HEK293 (cell line): Measurements from ENCODE around the gene GATAD2A.

Source experiments
- HOXC10 ChIP-seq: sonication (generic); formaldehyde crosslinking; IDR thresholded peaks from 2 replicates; pipeline ENCODE4 v1.8.1; 2023; ENCODE audit warnings: mild to moderate bottlenecking, missing genetic modification reagents
- KLF16 ChIP-seq: fragments of 450-650 bp; formaldehyde crosslinking; IDR thresholded peaks from 2 replicates; pipeline ENCODE4 v1.5.1; 2017; ENCODE audit warnings: missing biosample characterization, missing genetic modification characterization
- KLF7 ChIP-seq: fragments of 450-650 bp; formaldehyde crosslinking; IDR thresholded peaks from 2 replicates; pipeline ENCODE4 v1.5.1; 2016; ENCODE audit warnings: missing biosample characterization, missing genetic modification characterization, borderline replicate concordance
- PRDM1 ChIP-seq: fragments of 450-650 bp; formaldehyde crosslinking; IDR thresholded peaks from 2 replicates; pipeline ENCODE4; 2016; ENCODE audit warnings: missing biosample characterization, missing genetic modification characterization
- ZBTB21 ChIP-seq: fragments of 450-650 bp; formaldehyde crosslinking; IDR thresholded peaks from 2 replicates; pipeline ENCODE4 v1.5.1; 2017; ENCODE audit warnings: missing biosample characterization, missing genetic modification characterization
- ZNF211 ChIP-seq: fragments of 450-650 bp; formaldehyde crosslinking; IDR thresholded peaks from 2 replicates; pipeline ENCODE4 v1.5.1; 2016; ENCODE audit warnings: low read depth, missing biosample characterization, missing genetic modification characterization
- ZNF335 ChIP-seq: fragments of 450-650 bp; formaldehyde crosslinking; conservative IDR thresholded peaks from 2 replicates; pipeline ENCODE4 v1.5.1; 2016; ENCODE audit warnings: missing biosample characterization, missing genetic modification characterization
- ZNF549 ChIP-seq: fragments of 450-650 bp; IDR thresholded peaks from 2 replicates; pipeline ENCODE4 v1.5.1; 2018; ENCODE audit warnings: missing biosample characterization, missing genetic modification characterization, mild to moderate bottlenecking, inconsistent platforms, moderate library complexity
- TF ChIP-seq, protein P1 (sequence below): fragments of 450-650 bp; formaldehyde crosslinking; IDR thresholded peaks from 2 replicates; pipeline ENCODE4 v1.5.1; 2016; ENCODE audit warnings: missing biosample characterization, missing genetic modification characterization
- TF ChIP-seq, protein P2 (sequence below): fragments of 450-650 bp; formaldehyde crosslinking; IDR thresholded peaks from 2 replicates; pipeline ENCODE4 v1.5.1; 2016; ENCODE audit warnings: missing biosample characterization, missing genetic modification characterization
- TF ChIP-seq, protein P3 (sequence below): fragments of 450-650 bp; formaldehyde crosslinking; IDR thresholded peaks from 2 replicates; pipeline ENCODE4 v1.5.1; 2016; ENCODE audit warnings: missing biosample characterization, missing genetic modification characterization, low read depth
- TF ChIP-seq, protein P4 (sequence below): fragments of 450-650 bp; formaldehyde crosslinking; IDR thresholded peaks from 2 replicates; pipeline ENCODE4 v1.5.1; 2016; ENCODE audit warnings: missing biosample characterization, missing genetic modification characterization

DNA sequence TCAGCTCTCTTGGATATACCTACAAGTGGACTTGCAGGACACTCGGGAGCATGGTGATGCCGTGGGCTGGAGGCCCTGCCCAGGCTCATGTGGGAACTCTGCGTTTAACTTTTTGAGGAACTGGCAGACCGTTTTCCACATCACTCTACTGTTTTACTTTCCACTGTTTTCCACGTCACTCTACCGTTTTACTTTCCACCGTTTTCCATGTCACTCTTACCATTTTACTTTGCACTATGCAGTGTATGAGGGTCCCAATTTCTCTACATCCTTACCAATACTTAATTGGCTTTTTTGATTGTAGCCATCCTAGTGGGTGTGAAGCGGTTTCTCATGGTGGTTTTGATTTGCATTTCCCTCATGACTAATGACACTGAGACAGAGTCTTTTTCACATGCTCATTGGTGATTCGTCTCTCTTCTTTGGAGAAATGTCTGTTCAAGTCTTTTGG, 40.5 kb downstream of the GATAD2A start:
- TF ChIP-seq, protein P1, sequence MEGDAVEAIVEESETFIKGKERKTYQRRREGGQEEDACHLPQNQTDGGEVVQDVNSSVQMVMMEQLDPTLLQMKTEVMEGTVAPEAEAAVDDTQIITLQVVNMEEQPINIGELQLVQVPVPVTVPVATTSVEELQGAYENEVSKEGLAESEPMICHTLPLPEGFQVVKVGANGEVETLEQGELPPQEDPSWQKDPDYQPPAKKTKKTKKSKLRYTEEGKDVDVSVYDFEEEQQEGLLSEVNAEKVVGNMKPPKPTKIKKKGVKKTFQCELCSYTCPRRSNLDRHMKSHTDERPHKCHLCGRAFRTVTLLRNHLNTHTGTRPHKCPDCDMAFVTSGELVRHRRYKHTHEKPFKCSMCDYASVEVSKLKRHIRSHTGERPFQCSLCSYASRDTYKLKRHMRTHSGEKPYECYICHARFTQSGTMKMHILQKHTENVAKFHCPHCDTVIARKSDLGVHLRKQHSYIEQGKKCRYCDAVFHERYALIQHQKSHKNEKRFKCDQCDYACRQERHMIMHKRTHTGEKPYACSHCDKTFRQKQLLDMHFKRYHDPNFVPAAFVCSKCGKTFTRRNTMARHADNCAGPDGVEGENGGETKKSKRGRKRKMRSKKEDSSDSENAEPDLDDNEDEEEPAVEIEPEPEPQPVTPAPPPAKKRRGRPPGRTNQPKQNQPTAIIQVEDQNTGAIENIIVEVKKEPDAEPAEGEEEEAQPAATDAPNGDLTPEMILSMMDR: no peak
- TF ChIP-seq, protein P2, sequence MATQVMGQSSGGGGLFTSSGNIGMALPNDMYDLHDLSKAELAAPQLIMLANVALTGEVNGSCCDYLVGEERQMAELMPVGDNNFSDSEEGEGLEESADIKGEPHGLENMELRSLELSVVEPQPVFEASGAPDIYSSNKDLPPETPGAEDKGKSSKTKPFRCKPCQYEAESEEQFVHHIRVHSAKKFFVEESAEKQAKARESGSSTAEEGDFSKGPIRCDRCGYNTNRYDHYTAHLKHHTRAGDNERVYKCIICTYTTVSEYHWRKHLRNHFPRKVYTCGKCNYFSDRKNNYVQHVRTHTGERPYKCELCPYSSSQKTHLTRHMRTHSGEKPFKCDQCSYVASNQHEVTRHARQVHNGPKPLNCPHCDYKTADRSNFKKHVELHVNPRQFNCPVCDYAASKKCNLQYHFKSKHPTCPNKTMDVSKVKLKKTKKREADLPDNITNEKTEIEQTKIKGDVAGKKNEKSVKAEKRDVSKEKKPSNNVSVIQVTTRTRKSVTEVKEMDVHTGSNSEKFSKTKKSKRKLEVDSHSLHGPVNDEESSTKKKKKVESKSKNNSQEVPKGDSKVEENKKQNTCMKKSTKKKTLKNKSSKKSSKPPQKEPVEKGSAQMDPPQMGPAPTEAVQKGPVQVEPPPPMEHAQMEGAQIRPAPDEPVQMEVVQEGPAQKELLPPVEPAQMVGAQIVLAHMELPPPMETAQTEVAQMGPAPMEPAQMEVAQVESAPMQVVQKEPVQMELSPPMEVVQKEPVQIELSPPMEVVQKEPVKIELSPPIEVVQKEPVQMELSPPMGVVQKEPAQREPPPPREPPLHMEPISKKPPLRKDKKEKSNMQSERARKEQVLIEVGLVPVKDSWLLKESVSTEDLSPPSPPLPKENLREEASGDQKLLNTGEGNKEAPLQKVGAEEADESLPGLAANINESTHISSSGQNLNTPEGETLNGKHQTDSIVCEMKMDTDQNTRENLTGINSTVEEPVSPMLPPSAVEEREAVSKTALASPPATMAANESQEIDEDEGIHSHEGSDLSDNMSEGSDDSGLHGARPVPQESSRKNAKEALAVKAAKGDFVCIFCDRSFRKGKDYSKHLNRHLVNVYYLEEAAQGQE: no peak
- TF ChIP-seq ZNF211: no peak
- no peak for TF ChIP-seq ZNF335 (tag by site-specific recombination)
- no peak for TF ChIP-seq KLF16 (tag by site-specific recombination)
- no peak for TF ChIP-seq ZNF549 (tag by site-specific recombination)
- TF ChIP-seq, protein P3, sequence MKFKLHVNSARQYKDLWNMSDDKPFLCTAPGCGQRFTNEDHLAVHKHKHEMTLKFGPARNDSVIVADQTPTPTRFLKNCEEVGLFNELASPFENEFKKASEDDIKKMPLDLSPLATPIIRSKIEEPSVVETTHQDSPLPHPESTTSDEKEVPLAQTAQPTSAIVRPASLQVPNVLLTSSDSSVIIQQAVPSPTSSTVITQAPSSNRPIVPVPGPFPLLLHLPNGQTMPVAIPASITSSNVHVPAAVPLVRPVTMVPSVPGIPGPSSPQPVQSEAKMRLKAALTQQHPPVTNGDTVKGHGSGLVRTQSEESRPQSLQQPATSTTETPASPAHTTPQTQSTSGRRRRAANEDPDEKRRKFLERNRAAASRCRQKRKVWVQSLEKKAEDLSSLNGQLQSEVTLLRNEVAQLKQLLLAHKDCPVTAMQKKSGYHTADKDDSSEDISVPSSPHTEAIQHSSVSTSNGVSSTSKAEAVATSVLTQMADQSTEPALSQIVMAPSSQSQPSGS (tag by site-specific recombination): no peak
- TF ChIP-seq HOXC10 (CRISPR knock-in tag): no peak
- peak; percentile 90 for TF ChIP-seq PRDM1 (tag by site-specific recombination)
- TF ChIP-seq, protein P4, sequence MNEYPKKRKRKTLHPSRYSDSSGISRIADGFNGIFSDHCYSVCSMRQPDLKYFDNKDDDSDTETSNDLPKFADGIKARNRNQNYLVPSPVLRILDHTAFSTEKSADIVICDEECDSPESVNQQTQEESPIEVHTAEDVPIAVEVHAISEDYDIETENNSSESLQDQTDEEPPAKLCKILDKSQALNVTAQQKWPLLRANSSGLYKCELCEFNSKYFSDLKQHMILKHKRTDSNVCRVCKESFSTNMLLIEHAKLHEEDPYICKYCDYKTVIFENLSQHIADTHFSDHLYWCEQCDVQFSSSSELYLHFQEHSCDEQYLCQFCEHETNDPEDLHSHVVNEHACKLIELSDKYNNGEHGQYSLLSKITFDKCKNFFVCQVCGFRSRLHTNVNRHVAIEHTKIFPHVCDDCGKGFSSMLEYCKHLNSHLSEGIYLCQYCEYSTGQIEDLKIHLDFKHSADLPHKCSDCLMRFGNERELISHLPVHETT: no peak
- TF ChIP-seq KLF7 (tag by site-specific recombination): no peak
- TF ChIP-seq ZBTB21: no peak
